LNCaP clone FGC (cell line): ENCODE data around the gene DCHS2.

ENCODE experiments used
- DNase-seq: peaks from one replicate; pipeline ENCODE4 v3.0.0-alpha.2; 2011; ENCODE audit warnings: low read depth
- H3K4me3 ChIP-seq: 2 replicates; pipeline ENCODE4 v1.5.1; 2011; ENCODE audit warnings: mild to moderate bottlenecking, low read depth, low read length, control low read depth
- CTCF ChIP-seq: IDR thresholded peaks from 2 replicates; pipeline ENCODE4 v1.5.1; 2012; ENCODE audit warnings: mild to moderate bottlenecking; ENCODE audit not compliant: control insufficient read depth, insufficient read depth; ENCODE audit errors: extremely low read depth

The DCHS2 gene

GRCh38 chr4:154521607-154522006 is 30.0 kb upstream of the DCHS2 start:
- no peak overlapping the region for H3K4me3 ChIP-seq
- TF ChIP-seq CTCF = no peak
- DNase-seq = no peak

- no peak for TF ChIP-seq CTCF
- no peak overlapping the region for H3K4me3 ChIP-seq
- no peak for DNase-seq
Observed at GRCh38 chr4:154519214-154519613, 27.6 kb upstream of the DCHS2 start.

GRCh38 chr4:154517591-154517990 is 26.0 kb upstream of the DCHS2 start:
- DNase-seq = no peak
- TF ChIP-seq CTCF = no peak
- no peak overlapping the region for H3K4me3 ChIP-seq

GRCh38 chr4:154516318-154517029 is 24.9 kb upstream of the DCHS2 start:
- no peak overlapping the region for H3K4me3 ChIP-seq
- TF ChIP-seq CTCF = no peak
- DNase-seq = no peak

- DNase-seq = no peak
- H3K4me3 ChIP-seq = no peak overlapping the region
- no peak for TF ChIP-seq CTCF
Observed at GRCh38 chr4:154511981-154512380, 20.4 kb upstream of the DCHS2 start.

GRCh38 chr4:154511548-154511947 is 19.9 kb upstream of the DCHS2 start:
- no peak for DNase-seq
- no peak overlapping the region for H3K4me3 ChIP-seq
- no peak for TF ChIP-seq CTCF

GRCh38 chr4:154507156-154507555 is 15.6 kb upstream of the DCHS2 start:
- peak; percentile 25 for DNase-seq
- TF ChIP-seq CTCF = no peak
- H3K4me3 ChIP-seq = no peak overlapping the region
